PC-9 (cell line): ENCODE data around the gene PKIB. TPM values are rescaled to one million over a fixed set of nuclear protein-coding genes. Genes with fewer than 3 reads are reported as not detected.
A peak's percentile ranks its signal among the peaks of the same experiment; 100 is the strongest.

Source experiments
- Bru-seq: library from RNA; stranded (reverse); fragments of 400-500 nt; gene quantifications from one replicate; lab custom pipeline; 2021; lab: Mats Ljungman, UMichigan
- BruChase-seq, 2 experiments: library from RNA; stranded (reverse); fragments of 400-500 nt; gene quantifications; one replicate each; lab custom pipeline; 2021; lab: Mats Ljungman, UMichigan
- BruUV-seq: library from RNA; stranded (reverse); fragments of 400-500 nt; replicated peaks from 2 replicates; lab custom pipeline; 2021; lab: Mats Ljungman, UMichigan
- CTCF ChIA-PET: fragments of 300-600 bp; sonication (Branson Sonifier 250); formaldehyde crosslinking; loops from one replicate; lab custom pipeline; 2022; ENCODE audit warnings: antibody characterized with exemption; lab: Charles Lee
- POLR2A ChIA-PET: fragments of 300-600 bp; sonication (Branson Sonifier 250); formaldehyde crosslinking; loops from one replicate; lab custom pipeline; 2022; ENCODE audit warnings: antibody characterized with exemption; ENCODE audit not compliant: unreplicated experiment; lab: Charles Lee
- DNase-seq, 2 experiments: peaks; one replicate each; pipeline versions ENCODE4 v3.0.0 to v3.0.0-alpha.2; 2015 to 2022; ENCODE audit warnings: mixed read lengths in 1 of 2
- H2AFZ ChIP-seq: fragments of 200-600 bp; sonication (generic); 2 replicates; pipeline ENCODE4 v1.8.1; 2017; ENCODE audit warnings: antibody characterized with exemption
- H3F3A ChIP-seq: fragments of 200-600 bp; sonication (generic); 2 replicates; pipeline ENCODE4 v1.8.1; 2017; ENCODE audit warnings: antibody characterized with exemption, mild to moderate bottlenecking, low read depth; ENCODE audit not compliant: insufficient read depth
- H3K27ac ChIP-seq: fragments of 200-600 bp; sonication (generic); 2 replicates; pipeline ENCODE4 v1.6.1; 2016; ENCODE audit warnings: mixed run types
- H3K27me3 ChIP-seq: fragments of 200-600 bp; sonication (generic); 2 replicates; pipeline ENCODE4 v1.6.1; 2016; ENCODE audit warnings: low read depth, mixed run types; ENCODE audit not compliant: insufficient read depth
- H3K36me3 ChIP-seq: fragments of 200-600 bp; sonication (generic); 2 replicates; pipeline ENCODE4 v1.6.1; 2016; ENCODE audit warnings: low read depth, mixed run types
- H3K4me1 ChIP-seq: fragments of 200-600 bp; sonication (generic); replicated peaks from 2 replicates; pipeline ENCODE4 v1.6.1; 2016; ENCODE audit warnings: mixed run types; ENCODE audit not compliant: insufficient read depth
- H3K4me2 ChIP-seq: fragments of 200-600 bp; sonication (generic); 2 replicates; pipeline ENCODE4 v1.6.1; 2017; ENCODE audit warnings: mixed run types
- H3K4me3 ChIP-seq: fragments of 200-600 bp; sonication (generic); 2 replicates; pipeline ENCODE4 v1.6.1; 2016; ENCODE audit warnings: mixed run types
- H3K79me2 ChIP-seq: fragments of 200-600 bp; sonication (generic); 2 replicates; pipeline ENCODE4 v1.6.1; 2017; ENCODE audit warnings: low read depth, mixed run types
- H3K9me2 ChIP-seq: fragments of 200-600 bp; sonication (generic); 2 replicates; pipeline ENCODE4 v1.8.1; 2017; ENCODE audit warnings: mild to moderate bottlenecking; ENCODE audit not compliant: insufficient read depth
- H3K9me3 ChIP-seq: fragments of 200-600 bp; sonication (generic); 2 replicates; pipeline ENCODE4 v1.8.1; 2016; ENCODE audit warnings: low read depth; ENCODE audit not compliant: insufficient read depth
- H4K20me1 ChIP-seq: fragments of 200-600 bp; sonication (generic); 2 replicates; pipeline ENCODE4 v1.8.1; 2017; ENCODE audit not compliant: insufficient read depth
- CTCF ChIP-seq: fragments of 200-600 bp; sonication (generic); conservative IDR thresholded peaks from 2 replicates; pipeline ENCODE4 v1.6.1; 2017; ENCODE audit warnings: mixed run types, antibody characterized with exemption, mild to moderate bottlenecking, moderate library complexity
- EZH2 ChIP-seq: fragments of 200-600 bp; sonication (generic); IDR thresholded peaks from 2 replicates; pipeline ENCODE4 v1.8.0; 2017; ENCODE audit warnings: antibody characterized with exemption, low read depth
- intact Hi-C: fragments of 100-400 bp; cut with micrococcal nuclease; formaldehyde crosslinking; loops from one replicate; pipeline ENCODE4 v1.10.0; 2022; ENCODE audit not compliant: unreplicated experiment
- long read RNA-seq: library from polyadenylated mRNA; stranded (forward); transcript quantifications from one replicate; pipeline ENCODE4 v2.0.0, GENCODE V29; 2022
- total RNA-seq: library from RNA; stranded (reverse); gene quantifications from 2 replicates; pipeline ENCODE4 v1.2.3, GENCODE V29; 2021

PKIB gene
- total RNA-seq: 4.8 and 7.0 TPM in 2 replicates
- percentile 38 among the genes with signal in this experiment for Bru-seq, nascent RNA
- percentile 37 among the genes with signal in this experiment for BruChase-seq, experiment 1, labeled RNA remaining after a 2-hour chase
- percentile 26 among the genes with signal in this experiment for BruChase-seq, experiment 2, labeled RNA remaining after a 6-hour chase
- long read RNA-seq, transcript PKIB-205 (5 exons, 1,398 nt): major isoform, 9 of 26 reads
- long read RNA-seq, partial matches to known transcripts: 3 of 26 reads
- long read RNA-seq, other reads (novel, unspliced or antisense): 13 of 26 reads

GRCh38 chr6:122609881-122610689 is at the start of gene PKIB:
TSS of gene PKIB (plus strand) at chr6:122610405. CDS start at chr6:122717795, 107,390 bp downstream.
- BruUV-seq: no TSS peak
- POLR2A ChIA-PET: interaction anchor here (0.7 kb wide), 1 partner anchor 219 kb away, joined by 3 read pairs; no protein-coding TSS in a partner anchor
- no peak for TF ChIP-seq EZH2

GRCh38 chr6:122563364-122564052 is 46.7 kb upstream of the PKIB start:
- no peak for DNase-seq
- ChIA-PET POLR2A (no interaction called here), CTCF (no interaction called here)
- no peaks in the 10 kb centered on the region for H4K20me1 ChIP-seq
- intact Hi-C loops: no loop called here
- no peaks in the 10 kb centered on the region for H3K4me1 ChIP-seq
- no peaks in the 10 kb centered on the region for H3K27me3 ChIP-seq
- H2AFZ ChIP-seq: no peak overlapping the region
- no peak overlapping the region for H3K27ac ChIP-seq
- H3K4me3 ChIP-seq: no peak overlapping the region
- no peak for TF ChIP-seq EZH2
- H3K9me3 ChIP-seq: no peaks in the 10 kb centered on the region
- H3K9me2 ChIP-seq: no peaks in the 10 kb centered on the region
- H3K4me2 ChIP-seq: no peak overlapping the region
- no peaks in the 10 kb centered on the region for H3K79me2 ChIP-seq
- no peaks in the 10 kb centered on the region; the same call in 1 of the 2 replicates for H3F3A ChIP-seq
- H3K36me3 ChIP-seq: no peaks in the 10 kb centered on the region
- no TSS peak for BruUV-seq

More at GRCh38 chr6:122609881-122610689, at the start of gene PKIB:
- peak within 1 kb of the TSS; percentile 65 for H3K27ac ChIP-seq
- H3F3A ChIP-seq: peaks cover 19% of the 10 kb centered on the region; the same call in 1 of the 2 replicates
- no peaks in the 10 kb centered on the region for H3K27me3 ChIP-seq
- H3K79me2 ChIP-seq: peaks cover 7% of the 10 kb centered on the region; the same call in 1 of the 2 replicates
- H3K4me2 ChIP-seq: peak within 1 kb of the TSS; percentile 86
- H2AFZ ChIP-seq: peak within 1 kb of the TSS; percentile 98
- H3K4me1 ChIP-seq: peaks cover 23% of the 10 kb centered on the region
- no peaks in the 10 kb centered on the region for H3K9me2 ChIP-seq
- CTCF ChIA-PET: interaction anchor here (0.6 to 1.4 kb wide), 6 partner anchors 11 to 225 kb away, joined by 3 to 6 read pairs (median 3); no protein-coding TSS in a partner anchor
- peak; percentile 82 to 84 for DNase-seq
- peak within 1 kb of the TSS; percentile 87 for H3K4me3 ChIP-seq
- no peaks in the 10 kb centered on the region for H3K9me3 ChIP-seq
- H3K36me3 ChIP-seq: no peaks in the 10 kb centered on the region
- no peaks in the 10 kb centered on the region for H4K20me1 ChIP-seq
- intact Hi-C loops: loop anchor here (1.0 to 10.0 kb wide), 5 partner anchors 42 to 229 kb away; no protein-coding TSS in a partner anchor

GRCh38 chr6:122564230-122564629 is 46.0 kb upstream of the PKIB start:
- no TSS peak for BruUV-seq
- Histone ChIP-seq H2AFZ (no peak overlapping the region), H3K27me3 (no peaks in the 10 kb centered on the region), H3K27ac (no peak overlapping the region), H3K36me3 (no peaks in the 10 kb centered on the region), H3K4me2 (no peak overlapping the region), H3K9me2 (no peaks in the 10 kb centered on the region), H3F3A (no peaks in the 10 kb centered on the region; the same call in 1 of the 2 replicates), H3K4me1 (no peaks in the 10 kb centered on the region), H3K9me3 (no peaks in the 10 kb centered on the region), H3K79me2 (no peaks in the 10 kb centered on the region), H3K4me3 (no peak overlapping the region), H4K20me1 (no peaks in the 10 kb centered on the region)
- ChIA-PET CTCF (no interaction called here), POLR2A (no interaction called here)
- intact Hi-C loops: no loop called here
- DNase-seq: no peak
- TF ChIP-seq EZH2: no peak
- no peak for TF ChIP-seq CTCF
